CD4-positive, alpha-beta T cell treated with Interleukin-6 at 100 ng/mL for 8 hours (primary cell): ENCODE measurements around the gene SSH2.
"Not testable (repeated sequence)": the region's sequence is repeated elsewhere in the genome, so short reads cannot be mapped to it uniquely, and the experiment has no call there.

Experiments
- DNase-seq: peaks from one replicate; pipeline ENCODE4 v3.0.0-alpha.2; 2020; ENCODE audit warnings: mixed read lengths, low spot score

SSH2 gene

DNA sequence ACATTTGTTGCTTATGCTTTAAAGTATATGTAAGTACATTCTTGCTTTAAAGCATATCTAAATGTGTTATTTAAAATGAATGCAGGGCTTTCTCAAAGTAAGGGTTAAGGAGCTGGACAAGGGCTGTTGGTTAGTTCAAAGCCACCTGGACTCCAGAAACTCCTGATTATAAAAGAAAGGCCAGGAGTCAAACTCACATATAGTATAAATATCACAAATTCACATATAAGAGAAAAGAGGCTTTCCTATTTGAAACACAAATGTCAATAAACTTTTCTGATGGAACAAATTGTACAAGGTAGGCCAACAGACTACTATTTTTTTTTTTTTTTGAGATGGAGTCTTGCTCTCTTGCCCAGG lies 222.8 kb downstream of the SSH2 start:
- no peak for DNase-seq

DNA sequence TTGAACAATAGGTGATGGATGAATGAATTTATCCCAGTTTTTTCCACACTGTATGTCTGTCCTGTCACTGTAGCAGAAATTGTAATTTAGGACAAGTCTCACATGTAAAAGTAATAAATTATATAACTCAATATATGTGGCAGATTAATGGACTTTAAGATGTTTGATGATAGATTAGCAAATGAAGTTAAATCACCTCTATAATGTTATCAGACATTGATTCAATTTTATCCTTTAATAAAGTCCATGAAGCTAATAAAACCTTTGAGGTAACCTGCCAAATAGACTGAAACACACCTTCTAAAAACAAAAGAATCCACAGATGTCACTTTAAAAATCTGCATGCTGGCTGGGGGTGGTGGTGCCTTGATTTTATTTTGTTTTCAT lies 224.0 kb downstream of the SSH2 start:
- DNase-seq, result no peak

DNA sequence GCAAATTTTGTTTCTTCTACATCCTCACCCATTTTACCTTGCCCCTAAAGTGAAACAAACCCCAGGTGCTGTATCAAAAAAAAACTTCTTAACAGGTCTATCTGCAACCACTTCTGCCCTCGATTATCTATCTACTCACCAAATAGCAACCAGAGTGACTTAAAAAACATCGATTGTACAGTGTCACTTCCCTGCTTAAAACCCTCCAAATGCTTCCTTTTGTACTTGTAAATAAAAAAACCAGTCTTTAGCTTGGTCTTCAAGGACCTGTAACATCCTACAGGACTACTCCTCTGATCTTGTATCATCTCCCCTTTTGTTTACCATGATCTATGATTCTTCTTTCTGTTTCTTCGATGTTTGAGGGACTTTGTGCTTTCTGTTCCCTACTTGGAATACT lies 224.6 kb downstream of the SSH2 start:
- DNase-seq, result peak; percentile 24

GRCh38 chr17:29699283-29699682 lies 230.7 kb downstream of the SSH2 start:
- no peak for DNase-seq

DNA sequence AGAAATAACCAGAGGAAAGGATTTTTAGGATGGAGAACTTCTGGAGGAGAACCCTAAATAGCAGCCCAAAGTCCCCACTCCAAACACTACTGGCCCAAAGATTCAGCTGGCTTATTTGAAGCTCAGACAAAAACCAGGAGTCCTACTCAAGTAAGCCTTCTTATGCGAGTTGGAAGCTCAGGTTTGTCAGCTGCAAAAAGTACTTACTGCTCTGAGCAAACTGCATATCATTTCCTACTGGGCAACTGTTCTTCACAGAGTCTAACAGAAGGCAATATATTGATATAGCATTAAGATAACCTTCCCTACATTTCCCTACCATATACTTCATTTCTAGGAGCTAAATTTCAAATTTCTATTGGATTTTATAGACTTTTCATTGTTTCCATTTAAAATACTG lies 231.2 kb downstream of the SSH2 start:
- DNase-seq, result no peak

DNA sequence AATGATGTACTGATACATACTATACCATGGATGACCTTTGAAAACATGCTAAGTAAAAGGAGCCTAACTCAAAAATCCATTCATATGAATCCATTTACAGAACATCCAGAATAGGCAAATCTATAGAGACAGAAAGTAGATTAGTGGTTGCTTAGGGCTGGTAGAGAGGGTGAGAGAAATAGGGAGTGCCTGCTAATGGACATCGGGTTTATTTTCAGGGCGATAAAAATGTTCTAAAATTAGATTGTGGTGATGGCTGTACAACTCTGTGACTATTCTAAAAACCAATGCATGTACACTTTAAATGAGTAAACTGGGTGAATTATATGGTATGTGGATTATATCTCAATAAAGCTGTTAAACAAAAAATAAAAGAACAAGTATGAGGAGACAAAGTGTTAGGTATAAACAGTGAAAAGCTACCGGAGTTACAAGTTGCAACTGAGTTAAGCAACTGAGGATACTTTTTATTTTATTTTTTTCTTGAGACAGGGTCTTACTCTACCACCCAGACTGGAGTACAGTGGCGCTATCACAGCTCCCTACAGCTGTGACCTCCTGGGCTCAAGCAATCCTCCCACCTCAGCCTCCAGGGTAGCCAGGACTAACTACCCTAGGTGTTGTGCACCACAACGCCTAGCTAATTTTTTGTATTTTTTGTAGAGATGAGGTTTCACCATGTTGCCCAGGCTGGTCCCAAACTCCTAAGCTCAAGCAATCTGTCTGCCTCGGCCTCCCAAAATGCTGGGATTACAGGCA lies 231.8 kb downstream of the SSH2 start:
- no peak for DNase-seq

DNA sequence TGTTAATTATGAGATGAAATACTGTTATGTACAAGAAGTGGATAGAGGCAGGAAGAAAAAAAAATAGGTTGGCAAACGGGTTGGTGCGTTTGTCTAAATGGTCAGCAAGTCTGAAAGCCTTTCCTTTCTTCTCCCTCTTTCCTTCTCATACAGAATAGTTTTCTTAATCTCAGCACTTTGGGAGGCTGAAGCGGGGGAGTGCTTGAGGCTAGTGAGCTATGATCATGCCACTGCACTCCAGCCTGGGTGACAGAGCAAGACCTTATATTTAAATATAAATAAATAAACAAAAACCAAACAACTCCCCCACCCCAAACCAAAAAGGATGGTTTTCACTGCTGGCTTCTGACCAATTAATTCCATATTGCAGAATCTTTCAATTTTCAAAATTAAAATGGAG lies 232.7 kb downstream of the SSH2 start:
- no peak for DNase-seq

DNA sequence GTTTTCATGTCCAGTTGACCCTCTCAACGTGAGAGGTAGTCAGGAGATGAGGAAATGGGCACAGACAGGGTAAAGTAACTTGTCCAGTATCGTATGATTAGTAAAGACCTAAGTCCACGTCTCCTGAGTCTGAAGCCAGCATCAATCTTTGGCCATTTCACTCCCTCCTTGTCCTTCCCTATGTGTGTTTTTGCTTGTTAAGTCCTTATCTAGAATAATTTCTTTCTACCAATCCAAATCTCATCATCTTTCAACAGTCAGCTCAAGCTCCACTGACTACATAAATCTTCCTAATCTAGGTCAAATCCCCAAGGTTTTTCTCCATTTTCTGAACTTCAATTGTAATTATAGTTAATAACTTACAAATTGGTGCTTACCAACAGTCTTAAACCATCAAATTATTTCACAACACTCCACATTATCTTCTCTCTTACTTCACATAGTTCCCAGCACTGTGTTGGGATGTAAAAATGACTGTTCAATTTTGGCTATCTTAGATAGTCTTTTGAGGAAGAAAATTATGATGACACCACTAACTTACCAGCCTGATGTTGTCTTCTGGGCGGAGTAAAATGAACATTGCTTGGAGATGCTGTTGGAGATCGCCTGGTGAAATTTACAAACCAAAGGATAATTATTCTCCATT lies 235.0 kb downstream of the SSH2 start:
- DNase-seq, result no peak

- DNase-seq, result no peak
Observed at GRCh38 chr17:29693751-29694150, 236.3 kb downstream of the SSH2 start.

DNA sequence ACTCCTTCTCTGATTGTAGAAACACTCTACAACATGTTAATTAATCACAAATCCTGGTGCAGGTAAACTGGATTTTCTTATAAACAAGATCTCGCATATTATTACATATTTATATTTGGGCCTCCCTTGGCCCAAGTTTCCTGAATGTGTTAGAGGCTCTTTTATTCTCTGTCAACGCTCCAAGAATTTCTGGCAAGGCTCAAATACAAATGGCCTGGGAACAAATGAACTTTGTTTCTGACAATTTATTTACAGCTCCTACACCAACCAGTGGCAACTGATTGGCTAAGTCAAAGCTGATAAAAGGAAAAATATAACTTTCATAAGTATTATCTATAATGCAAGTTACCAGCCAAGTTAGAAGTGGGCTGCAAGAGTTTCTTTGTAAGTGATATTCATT lies 242.4 kb downstream of the SSH2 start:
- DNase-seq, result no peak

- DNase-seq, result no peak
Observed at GRCh38 chr17:29686993-29687590, 242.9 kb downstream of the SSH2 start.

DNA sequence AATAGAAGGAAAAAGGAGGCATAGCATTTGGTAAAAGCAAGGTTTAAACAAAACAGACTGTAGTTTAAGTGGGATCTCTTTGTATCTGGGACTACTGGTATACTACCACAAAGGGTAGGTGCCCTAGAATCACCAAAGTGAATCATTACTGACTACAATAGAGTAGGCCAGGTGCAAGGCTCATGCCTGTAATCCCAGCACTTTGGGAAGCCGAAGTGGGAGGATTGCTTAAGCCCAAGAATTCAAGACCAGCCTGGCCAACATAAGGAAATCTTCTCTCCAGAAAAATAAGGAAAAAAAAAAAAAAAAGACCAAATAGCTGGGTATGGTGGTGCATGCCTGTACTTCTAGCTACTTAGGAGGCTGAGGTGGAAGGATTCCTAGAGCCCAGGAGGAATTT lies 246.5 kb downstream of the SSH2 start:
- no peak for DNase-seq

GRCh38 chr17:29682987-29683386 lies 247.0 kb downstream of the SSH2 start:
- DNase-seq, result no peak

DNA sequence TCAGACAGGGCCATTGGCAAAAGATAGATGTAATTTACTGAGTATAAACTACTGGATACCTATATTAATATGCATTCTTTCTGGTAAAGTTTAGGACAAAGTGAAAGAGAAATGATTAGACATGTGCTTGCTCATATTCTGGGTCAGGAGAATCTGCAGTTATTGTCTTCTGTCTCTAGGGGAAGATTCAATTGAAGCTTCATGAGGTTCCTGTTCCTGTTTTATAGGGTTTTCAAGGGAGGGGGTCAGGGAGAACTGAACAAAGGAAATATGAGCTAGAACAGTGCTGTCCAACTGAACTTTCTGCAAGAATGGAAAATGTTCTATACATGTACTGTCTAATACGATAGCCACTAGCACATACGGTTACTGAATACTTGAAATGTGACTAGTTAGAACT lies 248.0 kb downstream of the SSH2 start:
- no peak for DNase-seq

- DNase-seq, result no peak
Observed at GRCh38 chr17:29677824-29678223, 252.2 kb downstream of the SSH2 start.

DNA sequence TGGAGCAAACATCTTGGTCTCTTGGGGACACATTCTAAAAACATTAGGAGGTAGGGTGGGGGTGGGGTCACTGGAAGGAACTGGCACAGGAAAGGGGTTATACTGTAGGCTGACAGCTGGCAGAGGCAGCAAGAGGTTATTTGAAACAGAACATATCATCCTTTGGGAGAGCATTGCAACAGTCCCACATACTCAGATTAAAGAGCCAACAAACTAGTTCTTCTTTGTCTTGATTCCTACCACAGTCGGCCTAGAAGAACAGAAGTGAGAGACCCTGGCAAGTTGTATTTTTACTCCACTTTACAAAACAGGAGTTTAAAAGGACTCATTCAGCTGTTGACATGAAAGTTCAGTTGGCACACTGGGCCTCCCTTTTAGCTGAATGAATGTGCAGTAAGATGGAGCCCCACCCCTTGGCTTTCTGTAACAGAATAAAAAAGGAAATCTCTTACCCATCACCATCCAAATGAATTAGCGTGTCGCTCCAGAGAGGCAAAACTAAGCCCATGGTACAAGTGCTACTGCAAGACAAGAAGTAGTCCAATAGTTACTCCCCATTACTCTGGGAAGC lies 252.7 kb downstream of the SSH2 start:
- no peak for DNase-seq

- DNase-seq, result not testable (repeated sequence)
Observed at GRCh38 chr17:29675961-29676360, 254.1 kb downstream of the SSH2 start.

DNA sequence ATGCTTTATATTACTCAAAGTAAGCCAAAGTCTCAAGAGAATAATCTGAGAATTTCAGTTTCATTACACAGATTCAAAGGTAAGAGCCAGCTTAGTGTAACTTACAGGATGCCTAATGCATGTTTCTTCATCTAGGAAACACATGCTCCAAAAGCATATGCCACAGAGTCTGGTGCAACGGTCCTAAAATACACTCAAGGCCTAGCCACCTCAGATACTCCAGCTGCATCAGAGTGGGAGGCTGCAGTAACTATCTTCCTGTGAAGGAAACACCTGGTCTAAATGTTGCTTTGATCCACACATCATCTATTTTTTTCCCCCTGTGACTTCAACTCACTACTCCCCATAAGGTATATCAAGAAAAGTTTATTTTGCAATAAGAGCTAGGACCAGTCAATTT lies 255.7 kb downstream of the SSH2 start:
- no peak for DNase-seq

DNA sequence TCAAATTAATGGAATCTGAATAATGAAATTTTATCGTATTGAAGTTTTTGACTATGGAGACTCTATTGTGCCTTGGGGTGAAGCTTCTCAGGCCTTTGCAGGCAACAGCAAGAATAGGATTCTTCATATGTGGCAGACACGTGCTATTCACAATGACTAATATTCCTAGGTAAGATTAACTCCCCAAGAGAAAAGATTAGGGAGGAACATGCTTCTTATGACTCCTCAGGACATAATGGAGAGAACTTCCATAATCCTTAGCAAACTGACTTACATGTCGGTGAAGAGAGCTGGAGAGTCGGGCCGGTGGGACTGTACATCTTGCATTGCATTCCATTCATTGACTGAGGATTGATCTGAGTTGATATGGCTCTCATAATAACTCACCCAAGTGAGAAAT lies 258.4 kb downstream of the SSH2 start:
- no peak for DNase-seq

- no peak for DNase-seq
Observed at GRCh38 chr17:29669266-29669665, 260.8 kb downstream of the SSH2 start.

GRCh38 chr17:29667969-29668368 lies 262.1 kb downstream of the SSH2 start:
- no peak for DNase-seq

GRCh38 chr17:29665481-29665810 lies 264.6 kb downstream of the SSH2 start:
- no peak for DNase-seq

DNA sequence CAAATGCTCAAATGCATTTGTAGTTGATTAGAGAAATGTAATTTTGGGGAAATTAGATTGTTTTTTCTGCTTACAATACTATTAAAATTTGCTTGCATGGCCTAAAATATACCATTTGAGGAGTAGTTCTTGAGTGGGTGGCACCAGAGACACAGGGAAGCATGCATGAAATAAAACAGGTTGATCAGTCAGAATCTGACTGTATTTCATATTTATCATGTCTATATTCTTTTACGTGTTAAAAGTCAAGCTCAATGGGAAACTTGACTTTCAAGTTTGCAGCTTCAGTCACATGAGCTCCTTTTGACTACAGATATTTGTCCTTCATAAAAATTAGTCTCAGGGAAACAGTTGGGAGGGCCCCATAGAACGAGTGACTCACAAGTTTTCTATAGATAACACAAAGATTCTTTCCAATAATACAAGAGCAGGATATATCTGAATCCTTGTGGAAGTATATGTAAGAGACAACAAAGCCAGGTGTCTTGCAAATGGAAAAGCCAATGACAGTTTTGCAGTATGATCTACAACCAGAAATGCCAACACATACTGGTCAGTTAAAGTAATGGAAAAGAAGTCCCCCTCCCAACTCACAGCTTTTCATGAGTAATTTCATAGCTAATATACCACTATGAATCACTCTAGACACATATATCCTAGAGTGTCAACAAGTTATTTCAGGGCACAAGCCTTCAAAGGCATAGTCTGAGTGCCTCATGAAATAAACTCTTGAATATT lies 265.1 kb downstream of the SSH2 start:
- no peak for DNase-seq
